Measurements from ENCODE around the gene TEX51. TPM values are rescaled to one million over a fixed set of nuclear protein-coding genes. Genes with fewer than 3 reads are reported as not detected.

The TEX51 gene
- total and polyA plus RNA-seq, 2 donors (not counting 1 experiment from before 2014, with no cell fraction given): not detected

GRCh38 chr2:126879348-126880298 lies 19.1 kb upstream of the TEX51 start:
- no peaks in the 10 kb centered on the region for H3K36me3 ChIP-seq (ENCODE audit: control insufficient read depth, insufficient read depth, low read length)
- no peaks in the 10 kb centered on the region for H4K20me1 ChIP-seq (ENCODE audit: control insufficient read depth, extremely low read depth, insufficient read depth, low read length)
- H3K9me3 ChIP-seq (ENCODE audit: control insufficient read depth, insufficient read depth, low read depth, low read length): no peaks in the 10 kb centered on the region
- no peaks in the 10 kb centered on the region for H3K4me1 ChIP-seq (ENCODE audit: control insufficient read depth, extremely low read depth, insufficient read depth, low read length)
- H3K4me2 ChIP-seq (ENCODE audit: extremely low read depth, insufficient read depth, low read length): no peak overlapping the region
- no peaks in the 10 kb centered on the region for H3K79me2 ChIP-seq (ENCODE audit: control insufficient read depth, insufficient read depth, low read length)
- H2AFZ ChIP-seq (ENCODE audit: low read length): no peak overlapping the region
- no peak overlapping the region for H3K4me3 ChIP-seq (replicated peaks in 1 of 4; ENCODE audit: control extremely low read depth in 1 of 4, insufficient read depth in 1 of 4, low read depth in 3 of 4, low read length in 4 of 4)
- H3K9ac ChIP-seq (ENCODE audit: insufficient read depth, low read length): no peak overlapping the region
- no peak for DNase-seq (ENCODE audit: low read depth in 2 of 2)
- no peaks in the 10 kb centered on the region for H3K27me3 ChIP-seq (ENCODE audit: control insufficient read depth, insufficient read depth, low read length)
- H3K27ac ChIP-seq (ENCODE audit: insufficient read depth, low read length): no peak overlapping the region
- no peak for TF ChIP-seq EZH2 (IDR thresholded peaks at IDR 0.05; ENCODE audit: low read length, missing control alignments)
- no peak for TF ChIP-seq CTCF (conservative IDR thresholded peaks at IDR 0.05 in 1 of 2, IDR thresholded peaks at IDR 0.05 in 1 of 2; ENCODE audit: low read depth in 1 of 2, low read length in 2 of 2)

GRCh38 chr2:126880324-126880723 lies 18.4 kb upstream of the TEX51 start:
- no peaks in the 10 kb centered on the region for H4K20me1 ChIP-seq (ENCODE audit: control insufficient read depth, extremely low read depth, insufficient read depth, low read length)
- TF ChIP-seq CTCF (conservative IDR thresholded peaks at IDR 0.05 in 1 of 2, IDR thresholded peaks at IDR 0.05 in 1 of 2; ENCODE audit: low read depth in 1 of 2, low read length in 2 of 2) (no peak), EZH2 (IDR thresholded peaks at IDR 0.05; ENCODE audit: low read length, missing control alignments) (no peak)
- H3K4me2 ChIP-seq (ENCODE audit: extremely low read depth, insufficient read depth, low read length): no peak overlapping the region
- DNase-seq (ENCODE audit: low read depth in 2 of 2): no peak
- no peaks in the 10 kb centered on the region for H3K27me3 ChIP-seq (ENCODE audit: control insufficient read depth, insufficient read depth, low read length)
- no peak overlapping the region for H2AFZ ChIP-seq (ENCODE audit: low read length)
- H3K9me3 ChIP-seq (ENCODE audit: control insufficient read depth, insufficient read depth, low read depth, low read length): no peaks in the 10 kb centered on the region
- H3K27ac ChIP-seq (ENCODE audit: insufficient read depth, low read length): no peak overlapping the region
- H3K36me3 ChIP-seq (ENCODE audit: control insufficient read depth, insufficient read depth, low read length): no peaks in the 10 kb centered on the region
- H3K4me1 ChIP-seq (ENCODE audit: control insufficient read depth, extremely low read depth, insufficient read depth, low read length): no peaks in the 10 kb centered on the region
- H3K9ac ChIP-seq (ENCODE audit: insufficient read depth, low read length): no peak overlapping the region
- no peaks in the 10 kb centered on the region for H3K79me2 ChIP-seq (ENCODE audit: control insufficient read depth, insufficient read depth, low read length)
- no peak overlapping the region for H3K4me3 ChIP-seq (replicated peaks in 1 of 4; ENCODE audit: control extremely low read depth in 1 of 4, insufficient read depth in 1 of 4, low read depth in 3 of 4, low read length in 4 of 4)

- no peak overlapping the region for H2AFZ ChIP-seq (ENCODE audit: low read length)
- H3K4me1 ChIP-seq (ENCODE audit: control insufficient read depth, extremely low read depth, insufficient read depth, low read length): no peaks in the 10 kb centered on the region
- no peak for TF ChIP-seq CTCF (conservative IDR thresholded peaks at IDR 0.05 in 1 of 2, IDR thresholded peaks at IDR 0.05 in 1 of 2; ENCODE audit: low read depth in 1 of 2, low read length in 2 of 2)
- no peak for TF ChIP-seq EZH2 (IDR thresholded peaks at IDR 0.05; ENCODE audit: low read length, missing control alignments)
- H4K20me1 ChIP-seq (ENCODE audit: control insufficient read depth, extremely low read depth, insufficient read depth, low read length): no peaks in the 10 kb centered on the region
- H3K36me3 ChIP-seq (ENCODE audit: control insufficient read depth, insufficient read depth, low read length): no peaks in the 10 kb centered on the region
- H3K9ac ChIP-seq (ENCODE audit: insufficient read depth, low read length): no peak overlapping the region
- H3K4me2 ChIP-seq (ENCODE audit: extremely low read depth, insufficient read depth, low read length): no peak overlapping the region
- no peak overlapping the region for H3K4me3 ChIP-seq (replicated peaks in 1 of 4; ENCODE audit: control extremely low read depth in 1 of 4, insufficient read depth in 1 of 4, low read depth in 3 of 4, low read length in 4 of 4)
- H3K9me3 ChIP-seq (ENCODE audit: control insufficient read depth, insufficient read depth, low read depth, low read length): no peaks in the 10 kb centered on the region
- no peaks in the 10 kb centered on the region for H3K27me3 ChIP-seq (ENCODE audit: control insufficient read depth, insufficient read depth, low read length)
- DNase-seq (ENCODE audit: low read depth in 2 of 2): no peak
- H3K27ac ChIP-seq (ENCODE audit: insufficient read depth, low read length): no peak overlapping the region
- H3K79me2 ChIP-seq (ENCODE audit: control insufficient read depth, insufficient read depth, low read length): no peaks in the 10 kb centered on the region
Observed at GRCh38 chr2:126880817-126881216, 17.9 kb upstream of the TEX51 start.
